Esophagus squamous epithelium (tissue), 4 donors: ENCODE data around the gene BABAM2.

ENCODE experiments used
- CTCF ChIP-seq, 6 experiments: fragments of 450-650 bp in 4 of 6; fragments of 200-600 bp in 2 of 6; sonication (generic) in 2 of 6; IDR thresholded peaks; one replicate each; pipeline ENCODE4 v1.5.1; 2016 to 2019; ENCODE audit warnings: antibody characterized with exemption in 6 of 6, mild to moderate bottlenecking in 4 of 6, moderate library complexity in 4 of 6
- POLR2A ChIP-seq, 4 donors: fragments of 450-650 bp; IDR thresholded peaks; one replicate each; pipeline ENCODE4 v1.6.1; 2017; ENCODE audit warnings: antibody characterized with exemption in 4 of 4, mild to moderate bottlenecking in 4 of 4, moderate library complexity in 3 of 4

- no peak for TF ChIP-seq CTCF (IDR thresholded peaks at IDR 0.05)
- no peak for TF ChIP-seq POLR2A (IDR thresholded peaks at IDR 0.05)
Measured at GRCh38 chr2:28219758-28220368, 329.3 kb downstream of the BABAM2 start.
